A204.1 (cell line): Measurements from ENCODE around the gene PNRC1.
"Not testable (repeated sequence)": the region's sequence is repeated elsewhere in the genome, so short reads cannot be mapped to it uniquely, and the experiment has no call there.

Experiments
- FAIRE-seq: peaks from 2 replicates; lab custom pipeline; 2012; peaks lifted over from hg19 to GRCh38; lab: Jason Lieb, UNC

The PNRC1 gene

GRCh38 chr6:89110284-89110683, 29.7 kb downstream of the PNRC1 start:
- FAIRE-seq: no peak

GRCh38 chr6:89111933-89112332, 31.4 kb downstream of the PNRC1 start:
- FAIRE-seq: no peak

GRCh38 chr6:89116702-89117101, 36.2 kb downstream of the PNRC1 start:
- FAIRE-seq: no peak

- FAIRE-seq: no peak
Measured at GRCh38 chr6:89117211-89118108, 36.9 kb downstream of the PNRC1 start, which contains the start of gene SRSF12. Gene SRSF12, minus strand, starts transcription at chr6:89118071. Its CDS starts 184 bp downstream, at chr6:89117887.

GRCh38 chr6:89118931-89119330, 38.4 kb downstream of the PNRC1 start:
- FAIRE-seq: no peak

- no peak for FAIRE-seq
Measured at GRCh38 chr6:89120371-89120770, 39.8 kb downstream of the PNRC1 start.

GRCh38 chr6:89121934-89122333, 41.4 kb downstream of the PNRC1 start:
- FAIRE-seq: no peak

- FAIRE-seq: peak; percentile 92
Measured at GRCh38 chr6:89122625-89123024, 42.1 kb downstream of the PNRC1 start.

- not testable (repeated sequence) for FAIRE-seq
Measured at GRCh38 chr6:89128256-89128671, 47.7 kb downstream of the PNRC1 start.

GRCh38 chr6:89131599-89131998, 51.0 kb downstream of the PNRC1 start:
- FAIRE-seq: no peak

- FAIRE-seq: no peak
Measured at GRCh38 chr6:89132057-89132456, 51.5 kb downstream of the PNRC1 start.

GRCh38 chr6:89133981-89134380, 53.4 kb downstream of the PNRC1 start:
- FAIRE-seq: no peak

GRCh38 chr6:89134723-89135122, 54.2 kb downstream of the PNRC1 start:
- no peak for FAIRE-seq
